ENCODE measurements around the gene CFI. TPM values are rescaled to one million over a fixed set of nuclear protein-coding genes. Genes with fewer than 3 reads are reported as not detected.
"Not testable (repeated sequence)": the region's sequence is repeated elsewhere in the genome, so short reads cannot be mapped to it uniquely, and the experiment has no call there.

CFI gene
- total RNA-seq, 1 donor from 2014 or later, result 10.6 TPM

DNA sequence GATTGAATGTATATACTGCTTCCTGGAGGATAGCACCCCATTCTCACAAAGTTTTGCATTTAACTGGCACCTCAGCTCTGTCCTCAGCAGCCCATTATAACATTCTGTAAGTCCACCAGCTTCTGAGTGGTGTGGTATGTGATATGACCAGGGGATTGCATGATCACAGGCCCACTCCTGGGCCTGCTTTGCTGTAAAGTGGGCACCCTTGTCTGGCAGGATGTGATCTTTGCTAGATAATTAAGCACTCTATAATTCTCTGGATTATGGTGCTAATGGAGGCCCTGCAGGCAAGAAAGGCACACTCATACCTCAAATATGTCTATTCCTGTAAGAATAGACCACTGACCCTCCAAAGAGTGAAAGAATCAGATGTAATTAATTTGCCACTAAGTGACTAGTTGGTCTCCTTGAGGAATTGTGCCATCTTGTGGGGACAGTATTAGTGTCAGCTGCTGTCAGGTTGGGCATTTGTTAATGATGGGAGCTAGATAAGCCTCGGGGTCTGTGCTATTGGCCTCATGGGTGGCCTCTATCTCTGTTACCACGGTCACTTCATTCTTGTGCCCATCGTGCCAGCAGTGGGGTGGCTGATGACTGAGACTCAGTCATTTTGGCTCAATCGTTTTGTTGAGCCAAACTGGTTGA is 2.2 kb upstream of the CFI start:
- DNase-seq (no peak), ATAC-seq (ENCODE audit: poor library complexity) (peak; percentile 59)
- intact Hi-C loops (cut with DNase I), result no loop called here

DNA sequence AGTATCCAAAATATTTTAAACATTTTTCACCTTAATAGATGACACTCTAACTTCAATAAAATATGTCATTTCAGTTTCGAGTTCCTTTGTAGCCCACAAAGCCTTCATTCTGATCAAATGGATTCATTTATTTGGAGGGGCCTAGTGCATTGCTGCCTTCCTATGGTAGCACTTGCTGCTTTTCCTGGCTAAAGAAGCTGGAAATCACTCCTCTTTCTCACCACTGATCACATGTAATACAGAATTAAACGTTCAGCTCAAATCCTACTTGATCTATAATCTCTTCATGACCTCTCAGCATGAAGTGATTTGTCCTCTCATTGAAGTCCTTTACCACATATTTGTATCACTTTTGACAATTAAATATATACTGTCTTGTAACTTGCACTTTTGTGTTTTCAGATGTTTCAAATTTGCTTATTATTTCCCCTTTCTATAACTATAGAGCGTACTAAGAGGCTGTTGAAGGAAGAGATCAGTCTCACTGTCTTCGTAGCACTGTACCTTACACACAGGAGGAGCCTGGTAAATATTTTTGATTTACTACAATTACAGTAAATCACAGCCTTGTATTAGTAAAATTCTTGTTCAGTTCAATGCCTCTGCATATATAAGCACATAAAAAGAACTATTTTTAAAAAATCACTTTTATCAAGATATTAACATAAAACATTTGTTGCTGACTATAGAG is 555 bp downstream of the CFI start:
- ATAC-seq (ENCODE audit: poor library complexity) (no peak), DNase-seq (no peak)
- intact Hi-C loops (cut with DNase I), result no loop called here

- ATAC-seq (ENCODE audit: poor library complexity), result no peak
- intact Hi-C loops (cut with DNase I), result no loop called here
- no peak for DNase-seq
Observed at GRCh38 chr4:109798866-109799265, 2.9 kb downstream of the CFI start.

GRCh38 chr4:109795059-109795458 is 6.7 kb downstream of the CFI start:
- intact Hi-C loops (cut with DNase I), result no loop called here
- no peak for DNase-seq
- ATAC-seq (ENCODE audit: poor library complexity), result no peak

DNA sequence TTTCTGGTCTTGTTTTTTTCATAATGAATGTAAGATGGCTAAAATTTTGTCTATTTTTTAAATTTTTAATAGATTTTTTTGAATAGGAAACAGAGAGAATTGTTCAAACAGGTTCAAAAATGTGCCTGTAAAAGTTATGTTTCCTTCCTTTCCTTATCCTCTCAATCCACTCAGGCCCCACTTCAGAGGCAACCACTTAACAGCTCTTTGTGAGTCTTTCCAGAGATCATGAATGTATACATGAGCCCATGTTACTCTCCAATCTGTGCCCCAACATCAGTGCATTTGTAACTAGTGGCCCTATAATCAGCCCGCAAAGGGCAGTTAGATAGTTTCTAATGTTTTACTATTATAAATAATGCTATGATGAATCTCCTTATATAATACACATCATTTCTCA is 14.0 kb downstream of the CFI start:
- intact Hi-C loops (cut with DNase I), result no loop called here
- DNase-seq (no peak), ATAC-seq (ENCODE audit: poor library complexity) (no peak)

- no peak for ATAC-seq (ENCODE audit: poor library complexity)
- intact Hi-C loops (cut with DNase I), result no loop called here
Observed at GRCh38 chr4:109786846-109787245, 15.0 kb downstream of the CFI start.

GRCh38 chr4:109782092-109782491 is 19.7 kb downstream of the CFI start:
- intact Hi-C loops (cut with DNase I); ATAC-seq (ENCODE audit: poor library complexity); DNase-seq: not testable (repeated sequence)

More at GRCh38 chr4:109786846-109787245, 15.0 kb downstream of the CFI start:
- DNase-seq, result no peak

- intact Hi-C loops (cut with DNase I), result no loop called here
- no peak for DNase-seq
- peak; percentile 75 for ATAC-seq (ENCODE audit: poor library complexity)
Observed at GRCh38 chr4:109764789-109765402, 36.9 kb downstream of the CFI start.

DNA sequence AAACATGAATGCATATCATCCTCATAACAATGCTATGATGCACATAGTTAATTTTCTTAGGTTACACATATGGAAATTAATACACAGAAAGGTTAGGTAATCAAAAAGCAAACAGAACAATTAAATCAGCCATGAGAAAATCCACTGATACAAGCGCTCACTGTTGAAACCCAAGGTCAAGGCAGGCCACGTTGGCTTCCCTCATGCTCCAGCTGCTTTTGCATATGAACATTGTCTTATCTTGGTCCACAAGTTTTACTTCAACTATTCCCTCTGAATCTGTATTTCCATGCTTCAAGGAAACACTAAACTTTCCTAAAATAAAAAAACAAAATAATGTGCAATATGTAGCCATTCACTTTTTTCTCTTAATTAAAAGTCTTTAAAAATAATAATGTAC is 37.4 kb downstream of the CFI start:
- peak; percentile 53 for DNase-seq
- intact Hi-C loops (cut with DNase I), result no loop called here

GRCh38 chr4:109760682-109761081 is 41.1 kb downstream of the CFI start:
- ATAC-seq (ENCODE audit: poor library complexity), result no peak
- intact Hi-C loops (cut with DNase I), result no loop called here
- DNase-seq, result no peak

More for the DNA sequence above, 37.4 kb downstream of the CFI start:
- peak; percentile 76 for ATAC-seq (ENCODE audit: poor library complexity)

DNA sequence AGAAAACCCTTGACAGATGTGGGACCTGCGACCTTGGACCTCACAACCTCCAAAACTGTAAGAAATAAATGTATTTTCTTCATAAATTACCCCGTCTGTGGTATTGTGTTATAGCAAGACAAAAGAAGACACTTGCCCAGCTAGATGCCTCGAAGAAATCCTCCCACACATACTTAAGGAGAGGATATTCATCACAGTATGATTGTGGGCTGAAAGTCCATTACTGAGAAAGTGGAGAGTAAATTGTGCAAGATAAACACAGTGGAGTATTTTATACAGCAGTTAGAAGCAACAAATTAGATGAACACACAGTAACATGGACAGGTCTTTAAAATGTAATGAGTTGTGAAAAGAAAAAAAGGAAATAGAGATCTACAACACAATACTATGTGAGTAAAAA is 46.1 kb downstream of the CFI start:
- DNase-seq (no peak), ATAC-seq (ENCODE audit: poor library complexity) (no peak)
- intact Hi-C loops (cut with DNase I), result no loop called here

DNA sequence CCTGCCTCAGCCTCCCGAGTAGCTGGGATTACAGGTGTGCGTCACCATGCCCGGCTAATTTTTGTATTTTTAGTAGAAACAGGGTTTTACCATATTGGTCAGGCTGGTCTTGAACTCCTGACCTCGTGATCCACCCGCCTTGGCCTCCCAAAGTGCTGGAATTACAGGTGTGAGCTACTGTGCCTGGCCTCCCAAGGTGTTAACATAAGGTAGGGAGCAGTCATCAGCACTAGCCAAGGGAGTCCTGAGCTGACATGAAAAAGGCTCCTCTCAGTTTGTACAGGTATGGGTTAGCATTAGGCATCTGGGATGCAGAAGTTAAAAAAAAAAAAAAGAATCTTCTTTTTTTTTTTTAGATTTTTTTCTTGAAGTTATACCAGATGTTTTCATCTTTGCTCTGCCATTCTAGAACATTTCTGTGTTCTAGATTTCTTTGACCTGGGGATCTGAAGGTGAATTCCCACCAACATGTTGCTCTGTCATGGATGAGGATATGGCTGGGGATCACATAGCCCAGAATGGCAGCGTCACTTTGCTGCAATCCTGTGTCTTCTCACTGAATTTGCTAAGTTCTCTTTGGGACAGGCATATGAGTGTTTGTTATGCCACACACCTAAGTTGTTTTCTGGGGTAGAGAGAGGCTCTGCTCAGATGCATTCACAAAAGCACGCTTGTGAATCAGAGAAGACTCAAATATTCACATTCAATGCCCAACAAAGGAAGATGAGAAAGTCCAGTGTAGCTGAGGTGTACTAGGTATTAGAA is 47.5 kb downstream of the CFI start:
- ATAC-seq (ENCODE audit: poor library complexity) (no peak), DNase-seq (no peak)
- intact Hi-C loops (cut with DNase I), result no loop called here

DNA sequence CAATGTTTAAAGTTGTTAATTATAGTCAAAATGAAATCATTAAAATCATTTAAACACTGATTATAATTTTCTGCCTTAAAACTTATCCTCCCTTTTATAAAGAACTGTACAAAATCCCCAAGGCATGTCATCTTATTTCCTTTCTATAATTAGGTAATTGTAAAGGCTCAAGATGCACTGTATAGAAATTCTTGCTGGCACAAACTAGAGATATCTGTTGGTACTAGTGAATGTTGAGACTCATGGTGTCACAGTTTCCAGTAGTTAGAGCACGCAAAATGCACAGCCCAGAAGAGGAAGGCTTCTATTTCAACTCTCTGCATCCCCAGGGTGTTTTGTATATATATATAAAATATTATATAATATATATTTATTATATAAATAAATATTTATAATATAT is 49.3 kb downstream of the CFI start:
- ATAC-seq (ENCODE audit: poor library complexity), result no peak
- DNase-seq, result no peak
- intact Hi-C loops (cut with DNase I), result no loop called here

DNA sequence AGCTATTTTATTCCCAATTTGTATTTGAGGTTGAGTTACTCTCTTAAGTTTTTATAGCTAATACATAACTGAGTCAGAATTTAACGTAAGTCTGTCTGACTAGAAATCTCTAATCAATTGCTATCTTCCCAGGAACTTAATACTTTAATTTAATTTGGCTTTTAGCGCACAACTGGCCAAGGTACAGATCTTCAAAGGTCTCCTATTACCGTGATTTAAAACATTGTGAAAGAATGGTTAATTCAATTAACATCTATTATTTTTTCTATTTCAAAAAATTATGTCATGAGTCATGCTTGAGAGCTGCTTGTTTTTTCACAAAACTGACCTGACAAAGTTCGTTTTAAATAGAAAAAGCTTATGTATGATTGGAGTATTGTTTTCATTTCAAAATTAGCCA is 49.9 kb downstream of the CFI start:
- intact Hi-C loops (cut with DNase I), result no loop called here
- DNase-seq, result no peak
- no peak for ATAC-seq (ENCODE audit: poor library complexity)

DNA sequence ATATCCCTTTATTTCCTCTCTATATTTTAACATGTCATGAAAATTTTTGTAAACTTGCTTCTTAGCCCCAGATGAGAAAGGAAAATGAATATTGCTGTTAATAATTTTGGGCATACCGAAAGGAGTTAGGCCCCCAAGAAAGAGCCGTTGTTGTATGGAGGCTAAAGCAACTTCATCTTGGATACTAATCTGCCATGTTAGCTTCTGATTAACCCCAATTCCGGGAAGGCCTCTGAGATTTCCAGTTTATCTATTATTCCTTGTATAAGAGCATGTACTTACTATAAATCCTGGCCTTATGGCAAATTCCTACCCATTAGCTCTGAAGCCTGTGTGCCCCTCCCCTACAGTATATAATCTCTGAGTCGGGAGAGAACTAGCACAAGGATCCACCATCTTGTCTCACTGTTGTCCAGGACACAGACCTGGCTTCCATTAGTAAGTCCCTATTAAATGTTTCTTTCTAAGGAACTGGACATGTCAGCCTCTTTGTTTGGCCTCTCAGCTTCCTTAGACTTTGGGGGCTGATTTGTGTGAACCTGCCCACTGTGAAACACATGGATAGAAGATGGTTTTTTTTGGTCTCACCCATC is 51.1 kb downstream of the CFI start:
- intact Hi-C loops (cut with DNase I), result no loop called here
- ATAC-seq (ENCODE audit: poor library complexity) (no peak), DNase-seq (no peak)

GRCh38 chr4:109749388-109750082 is 52.3 kb downstream of the CFI start:
- no peak for DNase-seq
- ATAC-seq (ENCODE audit: poor library complexity), result no peak
- intact Hi-C loops (cut with DNase I), result no loop called here

DNA sequence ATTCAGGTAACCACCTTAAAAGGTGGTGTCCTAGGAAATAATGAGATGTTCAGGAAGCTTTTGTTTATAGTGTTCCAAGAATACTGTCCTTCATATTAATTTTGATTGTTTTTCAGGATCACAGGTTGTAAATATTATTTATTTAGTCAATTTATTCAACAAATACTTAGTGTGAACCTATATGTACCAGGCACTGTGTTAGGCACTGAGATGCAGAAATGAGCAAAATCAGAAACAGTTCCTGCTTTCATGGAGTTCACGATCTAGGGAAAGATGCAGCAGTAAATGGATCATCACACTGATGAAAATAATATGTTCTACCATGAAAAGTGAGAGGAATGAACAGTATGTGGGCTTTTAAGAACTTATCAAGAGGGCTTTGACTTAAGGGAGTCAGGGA is 53.7 kb downstream of the CFI start:
- intact Hi-C loops (cut with DNase I), result no loop called here
- ATAC-seq (ENCODE audit: poor library complexity) (no peak), DNase-seq (no peak)

DNA sequence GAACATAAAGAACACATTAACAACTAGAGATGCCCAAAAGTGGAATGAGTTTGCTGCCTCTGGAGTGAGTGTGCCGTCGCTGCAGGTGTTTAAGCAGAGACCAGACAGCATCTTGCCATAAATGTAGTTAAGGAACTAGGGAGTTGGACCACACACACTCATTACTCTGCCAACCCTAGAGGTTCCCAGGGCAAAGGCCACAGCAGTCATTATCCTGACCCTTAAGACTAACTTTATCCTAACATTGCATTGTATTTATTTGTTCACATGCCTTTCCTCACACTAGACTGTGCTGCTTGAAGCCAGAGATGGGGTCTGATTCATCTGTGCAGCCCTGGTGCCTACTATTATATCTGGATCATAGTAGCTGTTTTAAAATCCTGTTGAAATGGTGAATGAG is 55.1 kb downstream of the CFI start:
- intact Hi-C loops (cut with DNase I), result no loop called here
- no peak for ATAC-seq (ENCODE audit: poor library complexity)
- no peak for DNase-seq

GRCh38 chr4:109745830-109746229 is 56.0 kb downstream of the CFI start:
- no peak for ATAC-seq (ENCODE audit: poor library complexity)
- intact Hi-C loops (cut with DNase I), result no loop called here
- DNase-seq, result no peak

Data from Right ventricle myocardium superior (tissue), 1 donor.